Measurements from ENCODE around the gene C6orf47.

The C6orf47 gene

GRCh38 chr6:31669676-31670075, 9.1 kb upstream of the C6orf47 start, which contains the start of gene LY6G5B:
Gene LY6G5B (plus strand): TSS chr6:31669976. CDS start chr6:31670951, 975 bp downstream.
- DNase-seq (ENCODE audit: extremely low read depth, low read depth): no peak
- no peak for TF ChIP-seq CTCF (IDR thresholded peaks at IDR 0.05; ENCODE audit: low read depth, low read length)

GRCh38 chr6:31666337-31666965, 5.9 kb upstream of the C6orf47 start:
- DNase-seq (ENCODE audit: extremely low read depth, low read depth): no peak
- no peak for TF ChIP-seq CTCF (IDR thresholded peaks at IDR 0.05; ENCODE audit: low read depth, low read length)

- no peak for TF ChIP-seq CTCF (IDR thresholded peaks at IDR 0.05; ENCODE audit: low read depth, low read length)
- peak; percentile 91 for DNase-seq (ENCODE audit: extremely low read depth, low read depth)
Measured at GRCh38 chr6:31665501-31666336, 5.1 kb upstream of the C6orf47 start, which contains the start of gene CSNK2B. Gene CSNK2B (plus strand): TSS chr6:31666080. CDS start chr6:31666832, 752 bp downstream.

- DNase-seq (ENCODE audit: extremely low read depth, low read depth): peak; percentile 85
- no peak for TF ChIP-seq CTCF (IDR thresholded peaks at IDR 0.05; ENCODE audit: low read depth, low read length)
Measured at GRCh38 chr6:31664790-31665500, 4.4 kb upstream of the C6orf47 start, which contains the start of gene GPANK1. Gene GPANK1 (minus strand): TSS chr6:31664997. CDS start chr6:31664478, 519 bp downstream.

GRCh38 chr6:31663961-31664789, 3.6 kb upstream of the C6orf47 start:
- peak; percentile 31 for DNase-seq (ENCODE audit: extremely low read depth, low read depth)

More at GRCh38 chr6:31663961-31664789, 3.6 kb upstream of the C6orf47 start:
- no peak; the same call in 1 of the 2 replicates for TF ChIP-seq CTCF (IDR thresholded peaks at IDR 0.05; ENCODE audit: low read depth, low read length)

All from AG09319 (cell line).